Vagina (tissue), 2 donors: ENCODE data around the gene AP5B1.

Experiments used
- POLR2A ChIP-seq, 2 donors: fragments of 450-650 bp; IDR thresholded peaks; one replicate each; pipeline ENCODE4 v1.6.1; 2017; ENCODE audit warnings: antibody characterized with exemption in 2 of 2, mild to moderate bottlenecking in 2 of 2, moderate library complexity in 2 of 2
- POLR2AphosphoS5 ChIP-seq, 2 donors: sonication (generic); formaldehyde crosslinking; IDR thresholded peaks; one replicate each; pipeline ENCODE4 v1.9.0; 2017; ENCODE audit warnings: antibody characterized with exemption in 2 of 2, mild to moderate bottlenecking in 2 of 2, low read depth in 1 of 2; ENCODE audit not compliant: insufficient read depth in 1 of 2
- TF ChIP-seq, protein P1 (sequence below), 3 experiments: fragments of 450-650 bp in 2 of 3; fragments of 200-600 bp in 1 of 3; sonication (generic) in 1 of 3; IDR thresholded peaks; one replicate each; pipeline ENCODE4 v1.5.1; 2017 to 2019; ENCODE audit warnings: antibody characterized with exemption in 3 of 3, mild to moderate bottlenecking in 2 of 3, moderate library complexity in 2 of 3

DNA sequence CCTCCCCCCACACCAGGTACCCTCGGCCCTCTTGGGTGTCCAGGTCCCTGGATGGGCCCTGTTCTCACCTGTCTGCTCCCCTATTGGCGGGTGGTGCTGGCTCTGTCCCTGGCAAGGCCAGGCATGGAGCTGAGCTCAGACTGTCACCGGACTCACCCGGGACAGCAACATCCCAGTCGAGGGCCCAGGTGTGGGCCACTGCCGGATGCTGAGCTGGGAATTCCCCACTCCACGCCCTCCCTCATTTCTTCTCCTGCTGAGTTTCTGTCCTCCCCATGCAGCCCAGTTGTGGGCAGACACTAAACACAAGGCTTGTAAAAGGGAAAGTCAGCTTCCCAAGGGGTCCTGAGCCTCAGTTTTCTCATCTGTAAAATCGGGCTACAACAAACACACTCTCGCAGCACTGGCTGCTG lies 2.0 kb upstream of the AP5B1 start:
- no peak for TF ChIP-seq POLR2A (IDR thresholded peaks at IDR 0.05)
- TF ChIP-seq, protein P1, sequence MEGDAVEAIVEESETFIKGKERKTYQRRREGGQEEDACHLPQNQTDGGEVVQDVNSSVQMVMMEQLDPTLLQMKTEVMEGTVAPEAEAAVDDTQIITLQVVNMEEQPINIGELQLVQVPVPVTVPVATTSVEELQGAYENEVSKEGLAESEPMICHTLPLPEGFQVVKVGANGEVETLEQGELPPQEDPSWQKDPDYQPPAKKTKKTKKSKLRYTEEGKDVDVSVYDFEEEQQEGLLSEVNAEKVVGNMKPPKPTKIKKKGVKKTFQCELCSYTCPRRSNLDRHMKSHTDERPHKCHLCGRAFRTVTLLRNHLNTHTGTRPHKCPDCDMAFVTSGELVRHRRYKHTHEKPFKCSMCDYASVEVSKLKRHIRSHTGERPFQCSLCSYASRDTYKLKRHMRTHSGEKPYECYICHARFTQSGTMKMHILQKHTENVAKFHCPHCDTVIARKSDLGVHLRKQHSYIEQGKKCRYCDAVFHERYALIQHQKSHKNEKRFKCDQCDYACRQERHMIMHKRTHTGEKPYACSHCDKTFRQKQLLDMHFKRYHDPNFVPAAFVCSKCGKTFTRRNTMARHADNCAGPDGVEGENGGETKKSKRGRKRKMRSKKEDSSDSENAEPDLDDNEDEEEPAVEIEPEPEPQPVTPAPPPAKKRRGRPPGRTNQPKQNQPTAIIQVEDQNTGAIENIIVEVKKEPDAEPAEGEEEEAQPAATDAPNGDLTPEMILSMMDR (IDR thresholded peaks at IDR 0.05) = no peak
- no peak for TF ChIP-seq POLR2AphosphoS5 (IDR thresholded peaks at IDR 0.05; ENCODE audit: insufficient read depth in 1 of 2, low read depth in 1 of 2)
